NCI-H2107 treated with DMSO at 0.1 percent for 48 hours (cell line): ENCODE data around the gene POU2F1.

ENCODE experiments used
- DNase-seq: peaks from one replicate; lab custom pipeline; 2025; ENCODE audit not compliant: unreplicated experiment; lab: John Stamatoyannopoulos, UW

Gene POU2F1

GRCh38 chr1:167413328-167413727, 192.6 kb downstream of the POU2F1 start:
- DNase-seq, result no peak

DNA sequence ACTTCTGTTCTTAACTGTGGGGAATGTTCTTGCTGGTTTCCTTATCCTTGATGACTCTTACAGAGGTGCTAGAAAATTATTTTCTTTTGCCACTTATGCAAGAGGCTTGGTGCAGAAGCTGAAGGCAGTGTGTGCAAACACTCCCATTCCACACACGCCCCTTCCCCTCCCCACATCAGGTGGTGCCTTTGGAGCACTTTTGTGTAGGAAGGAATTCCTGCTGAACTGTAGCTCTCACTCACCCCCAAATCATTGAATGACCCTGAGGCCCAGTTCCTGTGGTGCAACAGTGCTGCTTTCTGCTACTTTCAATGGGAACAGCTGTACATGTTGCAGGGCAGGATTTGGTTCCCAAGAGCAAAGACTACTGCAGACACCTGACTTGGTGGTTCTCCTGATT, 195.8 kb downstream of the POU2F1 start:
- no peak for DNase-seq

- no peak for DNase-seq
These were observed 197.7 kb downstream of the POU2F1 start for GRCh38 chr1:167418391-167418790.

DNA sequence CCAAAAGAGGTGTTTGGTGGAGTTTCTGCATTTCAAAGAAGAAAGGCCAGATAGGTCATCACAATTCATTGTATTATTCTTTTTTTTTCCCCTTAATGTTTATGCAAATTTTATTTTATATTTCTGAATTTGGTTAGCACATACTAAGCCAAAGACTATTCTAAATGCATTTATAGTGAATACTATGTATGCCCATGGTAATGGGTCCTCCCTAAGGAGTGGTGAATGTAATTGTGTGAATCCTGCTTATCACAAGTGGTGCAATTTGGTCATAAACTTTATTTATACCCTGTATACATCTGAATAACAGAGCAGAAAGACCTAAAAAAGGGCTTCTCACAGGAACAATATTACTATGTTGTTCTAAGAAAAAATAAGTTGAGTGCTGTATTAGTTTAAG, 198.6 kb downstream of the POU2F1 start:
- DNase-seq, result no peak

GRCh38 chr1:167420510-167420909, 199.8 kb downstream of the POU2F1 start:
- DNase-seq, result no peak

DNA sequence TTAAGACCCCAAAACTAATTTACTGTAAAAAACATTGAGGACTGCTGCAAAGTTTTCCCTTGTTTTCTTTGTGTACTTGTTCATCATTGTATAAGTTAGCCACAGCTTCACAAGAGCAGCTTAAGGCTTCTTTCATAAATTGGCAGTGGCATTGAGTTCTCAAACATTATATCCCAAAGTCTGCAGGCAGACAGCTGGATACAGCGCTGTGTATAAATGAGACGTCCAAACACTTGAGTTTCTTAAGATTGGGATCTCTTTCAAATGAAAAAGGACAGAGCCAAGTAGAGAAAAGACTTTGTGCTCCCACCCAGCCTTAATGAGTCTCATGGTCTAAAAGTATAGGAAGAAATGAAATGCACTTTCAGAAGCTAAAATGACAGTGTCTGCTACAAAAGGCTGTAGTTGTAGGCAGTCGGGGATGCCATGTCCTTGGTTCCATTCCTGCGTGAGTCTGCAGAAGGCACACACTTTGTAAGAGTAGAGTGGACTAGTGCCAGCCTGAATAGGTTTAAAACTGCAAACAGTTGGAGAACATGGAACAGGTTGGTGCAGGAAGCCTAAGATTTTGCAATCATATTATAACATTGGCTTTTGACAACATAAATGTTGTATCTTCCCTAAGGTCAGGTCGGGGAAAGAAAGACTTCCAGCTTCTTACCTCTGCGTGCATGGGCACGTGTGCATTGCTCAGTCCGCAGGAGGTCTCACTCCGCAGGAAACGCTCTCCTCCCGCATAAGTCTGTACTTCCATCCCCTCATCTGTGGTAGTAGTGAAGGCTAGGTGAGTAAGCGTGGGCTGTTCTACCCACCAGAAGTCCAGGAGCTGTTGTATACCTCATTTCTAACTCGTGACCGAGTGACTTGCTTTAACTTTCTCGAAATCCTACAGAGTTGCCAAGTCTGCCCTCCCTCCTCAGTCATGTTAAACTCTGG, 203.3 kb downstream of the POU2F1 start:
- DNase-seq, result no peak

GRCh38 chr1:167425482-167425881, 204.8 kb downstream of the POU2F1 start:
- no peak for DNase-seq

- DNase-seq, result no peak
These were observed 206.0 kb downstream of the POU2F1 start for GRCh38 chr1:167426716-167427115.

GRCh38 chr1:167427848-167428247, 207.2 kb downstream of the POU2F1 start:
- DNase-seq, result no peak

- no peak for DNase-seq
These were observed 207.7 kb downstream of the POU2F1 start for GRCh38 chr1:167428395-167428794.

DNA sequence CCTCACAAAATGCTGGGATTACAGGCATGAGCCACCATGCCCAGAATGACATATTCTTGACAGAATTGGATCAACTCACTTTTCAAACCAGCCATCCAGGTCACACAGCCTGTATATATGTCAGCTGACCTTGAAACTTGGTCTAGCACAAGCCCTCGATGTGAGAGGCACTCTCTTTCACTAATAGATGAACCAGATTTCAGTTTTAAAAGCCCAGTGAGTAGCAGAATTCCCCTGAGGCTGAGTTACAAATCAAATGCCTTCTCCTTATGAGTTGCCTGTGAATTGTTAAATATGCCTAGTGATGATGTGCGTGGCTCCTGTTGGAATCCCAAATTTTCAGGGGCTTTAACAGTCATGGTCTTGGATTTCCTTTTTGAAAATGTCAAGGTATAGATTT, 208.9 kb downstream of the POU2F1 start:
- DNase-seq, result no peak

GRCh38 chr1:167430134-167430848, 209.6 kb downstream of the POU2F1 start:
- no peak for DNase-seq

GRCh38 chr1:167430849-167431242, 210.2 kb downstream of the POU2F1 start:
- DNase-seq, result no peak

DNA sequence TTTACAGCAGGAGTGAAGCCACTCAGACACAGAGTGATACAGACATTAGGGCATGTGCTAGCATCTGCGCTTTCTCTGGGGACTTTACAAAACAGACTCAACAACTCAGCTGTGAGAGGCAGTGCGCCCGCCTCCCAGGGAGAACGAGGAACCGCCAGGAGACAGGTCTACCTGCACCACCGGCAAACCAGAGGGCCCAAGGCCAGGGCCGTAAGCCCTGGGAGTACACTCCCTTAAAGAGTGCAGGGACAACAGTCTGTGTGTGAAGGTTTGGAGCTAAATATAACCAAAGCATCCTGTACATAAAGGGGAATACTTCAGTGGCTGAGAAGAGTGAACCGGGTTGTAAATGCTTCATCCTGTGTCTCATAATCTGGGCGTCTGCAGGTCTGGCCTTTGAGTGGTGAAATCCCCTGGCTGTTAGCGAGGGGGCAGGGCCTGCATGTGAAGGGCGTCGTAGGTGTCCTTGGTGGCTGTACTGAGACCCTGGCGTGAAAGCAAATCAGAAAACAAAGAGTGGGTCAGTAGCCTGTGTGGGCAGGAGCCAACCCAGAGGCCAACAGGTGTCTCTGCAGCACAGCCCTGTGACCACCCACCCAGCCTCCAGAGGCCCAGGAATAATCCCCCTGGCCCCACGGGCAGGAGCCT, 210.7 kb downstream of the POU2F1 start:
- DNase-seq, result no peak

- no peak for DNase-seq
These were observed 211.4 kb downstream of the POU2F1 start for GRCh38 chr1:167431909-167432650.

DNA sequence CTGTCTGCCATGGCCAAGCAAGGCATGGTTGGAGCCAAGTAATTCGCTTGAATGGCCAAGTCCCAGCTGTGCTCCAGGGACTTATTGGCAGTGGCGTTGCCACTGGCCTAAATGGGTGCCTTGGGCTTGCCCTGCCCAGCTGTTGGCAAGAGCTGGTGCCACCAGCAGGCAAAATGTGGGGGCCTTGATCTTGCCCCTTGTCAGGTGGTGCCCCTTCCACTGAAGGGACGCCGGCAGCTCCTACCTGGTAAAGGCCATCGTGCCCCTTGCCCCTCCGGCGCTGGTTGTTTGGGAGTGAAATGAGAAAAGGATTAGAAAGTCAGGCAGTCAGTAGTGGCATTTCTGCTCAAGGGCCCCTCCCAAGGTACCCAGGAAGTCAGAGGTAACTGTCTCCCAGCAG, 212.1 kb downstream of the POU2F1 start:
- DNase-seq, result no peak

DNA sequence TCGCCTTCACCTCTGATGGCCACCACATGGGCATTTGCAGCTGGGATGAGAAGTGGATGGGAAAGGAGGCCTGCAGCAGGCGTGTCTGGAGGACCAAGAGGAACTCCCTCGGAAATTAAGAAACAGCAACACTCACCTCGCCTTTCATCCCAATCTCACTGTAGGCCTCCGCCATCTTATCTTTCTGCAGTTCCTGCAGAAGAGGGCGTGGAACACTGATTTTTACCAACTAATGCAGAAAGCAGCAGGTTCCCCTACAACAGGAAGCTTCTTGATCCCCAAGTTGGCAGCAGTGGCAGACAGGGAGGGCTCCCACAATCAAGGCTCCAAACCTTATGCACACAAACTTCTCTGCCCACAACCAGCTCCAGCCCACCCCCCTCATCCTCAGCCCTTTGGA, 213.2 kb downstream of the POU2F1 start:
- no peak for DNase-seq

DNA sequence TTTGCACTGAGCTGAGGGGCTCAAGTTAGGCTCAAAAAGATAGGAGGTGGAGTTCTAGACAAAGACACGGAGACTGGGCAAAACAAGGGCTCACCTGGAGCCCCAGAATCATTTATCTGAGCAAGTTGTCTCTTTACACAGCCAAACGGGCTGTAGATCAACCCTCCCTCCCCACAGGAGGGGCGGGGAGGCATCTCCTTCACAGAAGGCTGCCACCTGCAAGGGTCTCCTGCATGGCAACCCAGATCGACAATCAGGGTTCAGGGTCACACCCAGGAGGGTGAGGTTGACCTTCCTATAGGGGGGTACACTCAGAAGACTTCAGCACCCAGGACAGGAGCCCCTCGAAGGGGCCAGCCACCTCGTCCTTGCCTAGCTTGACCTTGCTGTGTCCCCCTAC, 213.6 kb downstream of the POU2F1 start:
- DNase-seq, result no peak

- DNase-seq, result no peak
These were observed 214.8 kb downstream of the POU2F1 start for GRCh38 chr1:167435484-167435883.

GRCh38 chr1:167438171-167439138, 217.8 kb downstream of the POU2F1 start:
- no peak for DNase-seq
